HCT116 (cell line): Measurements from ENCODE around the gene UBR3. TPM values are rescaled to one million over a fixed set of nuclear protein-coding genes. Genes with fewer than 3 reads are reported as not detected.

ENCODE experiments used
- ATAC-seq: fragments of 200-7000 bp; cut with Tn5 transposase; 2 replicates; pipeline ENCODE4 v1.9.1; 2020; ENCODE audit warnings: mild to moderate bottlenecking, moderate library complexity
- BruUV-seq: library from RNA; stranded (reverse); fragments of 400-500 nt; replicated peaks from 2 replicates; lab custom pipeline; 2021; lab: Mats Ljungman, UMichigan
- CTCF ChIA-PET: fragments of 300-600 bp; sonication (Branson Sonifier 250); formaldehyde crosslinking; loops from one replicate; lab custom pipeline; 2021; ENCODE audit warnings: antibody characterized with exemption; lab: Charles Lee
- POLR2A ChIA-PET: fragments of 300-600, 350-600 bp; sonication (Branson Sonifier 250); formaldehyde crosslinking; loops from one replicate; lab custom pipeline; 2021; ENCODE audit warnings: antibody characterized with exemption; lab: Charles Lee
- RAD21 ChIA-PET, 2 experiments: fragments of 300-600 bp; sonication (Branson Sonifier 250); formaldehyde crosslinking; loops; one replicate each; lab custom pipeline; 2023; ENCODE audit warnings: low total read pairs in 2 of 2; ENCODE audit not compliant: uncharacterized antibody in 2 of 2, unreplicated experiment in 2 of 2, low non-redundant PET in 1 of 2; lab: Charles Lee
- DNase-seq: peaks from one replicate; pipeline ENCODE4 v3.0.0-alpha.2; 2010; ENCODE audit warnings: low read depth, low spot score
- H2AFZ ChIP-seq: fragments of 200-600 bp; shearing (Covaris generic), sonication (generic); 2 replicates; pipeline ENCODE4 v1.6.1; 2017; ENCODE audit warnings: low read depth, mixed run types, mixed read lengths, antibody characterized with exemption, low read length; ENCODE audit not compliant: poor library complexity, severe bottlenecking
- H3K27ac ChIP-seq: 2 replicates; pipeline ENCODE4 v1.5.1; 2012; ENCODE audit warnings: low read depth, low read length
- H3K27me3 ChIP-seq: fragments of 200-600 bp; sonication (generic); 2 replicates; pipeline ENCODE4 v1.6.1; 2016; ENCODE audit warnings: mixed run types, low read length, mixed read lengths; ENCODE audit not compliant: insufficient read depth
- H3K36me3 ChIP-seq, 2 experiments: fragments of 200-500 bp in 1 of 2; fragments of 200-600 bp in 1 of 2; sonication (Bioruptor generic) in 1 of 2; sonication (generic) in 1 of 2; 2 replicates each; pipeline versions ENCODE4 v1.5.1 to v1.6.1; 2014 to 2016; ENCODE audit warnings: low read length in 2 of 2, inconsistent platforms in 1 of 2, mixed read lengths in 1 of 2, mixed run types in 1 of 2; ENCODE audit not compliant: insufficient read depth in 2 of 2, control insufficient read depth in 1 of 2
- H3K4me1 ChIP-seq, 2 experiments: fragments of 200-600 bp in 1 of 2; sonication (generic) in 1 of 2; 2 replicates each; pipeline versions ENCODE4 v1.5.1 to v1.6.1; 2012 to 2017; ENCODE audit warnings: low read length in 2 of 2, inconsistent platforms in 1 of 2, mild to moderate bottlenecking in 1 of 2, mixed read lengths in 1 of 2, mixed run types in 1 of 2, moderate library complexity in 1 of 2; ENCODE audit not compliant: insufficient read depth in 2 of 2, control insufficient read depth in 1 of 2
- H3K4me2 ChIP-seq: fragments of 200-600 bp; sonication (generic); 2 replicates; pipeline ENCODE4 v1.6.1; 2017; ENCODE audit warnings: mixed run types, low read length, mixed read lengths
- H3K4me3 ChIP-seq, 2 experiments: fragments of 200-600 bp in 1 of 2; sonication (generic) in 1 of 2; replicated peaks in 1 of 2; 2 replicates each; pipeline ENCODE4 v1.5.1; 2011 to 2016; ENCODE audit warnings: low read length in 2 of 2, control low read depth in 1 of 2, low read depth in 1 of 2, mild to moderate bottlenecking in 1 of 2, mixed read lengths in 1 of 2, mixed run types in 1 of 2
- H3K79me2 ChIP-seq: fragments of 200-600 bp; sonication (generic); 2 replicates; pipeline ENCODE4 v1.6.1; 2017; ENCODE audit warnings: mild to moderate bottlenecking, mixed run types, low read length, moderate library complexity, mixed read lengths; ENCODE audit not compliant: insufficient read depth
- H3K9ac ChIP-seq: fragments of 200-600 bp; sonication (generic); 2 replicates; pipeline ENCODE4 v1.6.1; 2016; ENCODE audit warnings: low read length, mixed read lengths
- H3K9me2 ChIP-seq: fragments of 200-600 bp; sonication (generic), shearing (Covaris generic); 2 replicates; pipeline ENCODE4 v1.6.1; 2017; ENCODE audit warnings: mixed run types, mild to moderate bottlenecking, moderate library complexity; ENCODE audit not compliant: insufficient read depth
- H3K9me3 ChIP-seq, 2 experiments: fragments of 200-500 bp in 1 of 2; fragments of 200-600 bp in 1 of 2; sonication (Bioruptor generic) in 1 of 2; sonication (generic) in 1 of 2; 2 replicates each; pipeline ENCODE4 v1.6.1; 2014 to 2017; ENCODE audit warnings: low read length in 2 of 2, mixed read lengths in 2 of 2, inconsistent platforms in 1 of 2, low read depth in 1 of 2, mild to moderate bottlenecking in 1 of 2, mixed run types in 1 of 2, moderate library complexity in 1 of 2; ENCODE audit not compliant: control insufficient read depth in 1 of 2, insufficient read depth in 1 of 2
- H4K20me1 ChIP-seq: fragments of 200-600 bp; sonication (generic), shearing (Covaris generic); 2 replicates; pipeline ENCODE4 v1.6.1; 2017; ENCODE audit warnings: mixed run types, mild to moderate bottlenecking, moderate library complexity; ENCODE audit not compliant: insufficient read depth
- ELF1 ChIP-seq: IDR thresholded peaks from 2 replicates; pipeline ENCODE4 v1.6.1; 2012; ENCODE audit warnings: low read depth, borderline replicate concordance
- EZH2 ChIP-seq: fragments of 200-600 bp; sonication (generic); IDR thresholded peaks from 2 replicates; pipeline ENCODE4 v1.6.1; 2017; ENCODE audit warnings: antibody characterized with exemption, mixed run types
- EZH2phosphoT487 ChIP-seq: fragments of 200-600 bp; IDR thresholded peaks from 2 replicates; pipeline ENCODE4 v1.6.1; 2018; ENCODE audit warnings: antibody characterized with exemption, borderline replicate concordance
- FOSL1 ChIP-seq: IDR thresholded peaks from 2 replicates; pipeline ENCODE4 v1.6.1; 2012; ENCODE audit warnings: low read depth
- JUND ChIP-seq: IDR thresholded peaks from 2 replicates; pipeline ENCODE4 v1.6.1; 2012
- RAD21 ChIP-seq: IDR thresholded peaks from 2 replicates; pipeline ENCODE4 v1.6.1; 2012; ENCODE audit warnings: low read depth, mild to moderate bottlenecking
- SIN3A ChIP-seq: IDR thresholded peaks from 2 replicates; pipeline ENCODE4 v1.6.1; 2012; ENCODE audit warnings: low read depth
- SP1 ChIP-seq: IDR thresholded peaks from 2 replicates; pipeline ENCODE4 v1.6.1; 2012; ENCODE audit warnings: low read depth
- YY1 ChIP-seq: IDR thresholded peaks from 2 replicates; pipeline ENCODE4 v1.6.1; 2011; ENCODE audit warnings: low read length, low read depth, moderate library complexity, mild to moderate bottlenecking; ENCODE audit not compliant: insufficient replicate concordance; ENCODE audit errors: extremely low read depth
- ZNF274 ChIP-seq: fragments of 200-500 bp; sonication (Bioruptor generic); IDR thresholded peaks from 2 replicates; pipeline ENCODE4 v1.6.1; 2014; ENCODE audit warnings: mild to moderate bottlenecking, low read depth, low read length, inconsistent platforms
- intact Hi-C: fragments of 100-400 bp; cut with micrococcal nuclease; formaldehyde crosslinking; loops from 2 replicates; pipeline ENCODE4 v1.10.0; 2022
- total RNA-seq: library from RNA; stranded (reverse); gene quantifications from one replicate; pipeline ENCODE4 v1.2.1, GENCODE V29; 2021; ENCODE audit not compliant: unreplicated experiment
- TF ChIP-seq, protein P1 (sequence below): IDR thresholded peaks from 2 replicates; pipeline ENCODE4 v1.6.1; 2011; ENCODE audit warnings: mild to moderate bottlenecking, low read length, moderate library complexity; ENCODE audit not compliant: insufficient replicate concordance; ENCODE audit errors: extremely low read depth
- TF ChIP-seq, protein P2 (sequence below), 3 experiments: fragments of 200-600 bp in 1 of 3; sonication (generic) in 1 of 3; IDR thresholded peaks in 2 of 3; conservative IDR thresholded peaks in 1 of 3; 2 replicates each; pipeline ENCODE4 v1.5.1; 2012 to 2017; ENCODE audit warnings: low read depth in 2 of 3, low read length in 2 of 3, antibody characterized with exemption in 1 of 3, borderline replicate concordance in 1 of 3, control low read depth in 1 of 3, mild to moderate bottlenecking in 1 of 3, mixed read lengths in 1 of 3, mixed run types in 1 of 3, moderate library complexity in 1 of 3; ENCODE audit not compliant: insufficient read depth in 1 of 3
- TF ChIP-seq, protein P3 (sequence below): IDR thresholded peaks from 2 replicates; pipeline ENCODE4 v1.6.1; 2012
- TF ChIP-seq, protein P4 (sequence below): IDR thresholded peaks from 2 replicates; pipeline ENCODE4 v1.6.1; 2012; ENCODE audit warnings: low read depth

Gene UBR3
- total RNA-seq, 1 experiment from 2014 or later: 29.5 TPM

DNA sequence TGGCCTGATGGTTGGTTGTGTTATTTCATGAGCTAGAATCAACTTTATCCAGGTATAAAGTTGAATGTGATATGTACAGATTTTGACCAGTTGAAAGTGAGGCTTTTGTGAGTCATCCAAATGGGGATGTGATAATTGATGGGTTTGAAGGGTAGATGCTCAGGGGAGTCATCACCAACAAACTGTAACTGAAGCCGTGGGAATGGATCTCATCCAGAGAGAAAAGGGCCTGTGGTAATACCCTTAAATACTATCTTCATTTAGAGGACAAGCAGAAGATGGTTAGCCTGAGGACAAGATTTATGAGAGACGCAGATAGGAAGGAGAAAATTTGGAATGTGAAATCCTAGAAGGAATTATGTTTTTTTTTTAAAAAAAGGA lies 260.1 kb downstream of the UBR3 start:
- H4K20me1 ChIP-seq: no peaks in the 10 kb centered on the region
- TF ChIP-seq, protein P1, sequence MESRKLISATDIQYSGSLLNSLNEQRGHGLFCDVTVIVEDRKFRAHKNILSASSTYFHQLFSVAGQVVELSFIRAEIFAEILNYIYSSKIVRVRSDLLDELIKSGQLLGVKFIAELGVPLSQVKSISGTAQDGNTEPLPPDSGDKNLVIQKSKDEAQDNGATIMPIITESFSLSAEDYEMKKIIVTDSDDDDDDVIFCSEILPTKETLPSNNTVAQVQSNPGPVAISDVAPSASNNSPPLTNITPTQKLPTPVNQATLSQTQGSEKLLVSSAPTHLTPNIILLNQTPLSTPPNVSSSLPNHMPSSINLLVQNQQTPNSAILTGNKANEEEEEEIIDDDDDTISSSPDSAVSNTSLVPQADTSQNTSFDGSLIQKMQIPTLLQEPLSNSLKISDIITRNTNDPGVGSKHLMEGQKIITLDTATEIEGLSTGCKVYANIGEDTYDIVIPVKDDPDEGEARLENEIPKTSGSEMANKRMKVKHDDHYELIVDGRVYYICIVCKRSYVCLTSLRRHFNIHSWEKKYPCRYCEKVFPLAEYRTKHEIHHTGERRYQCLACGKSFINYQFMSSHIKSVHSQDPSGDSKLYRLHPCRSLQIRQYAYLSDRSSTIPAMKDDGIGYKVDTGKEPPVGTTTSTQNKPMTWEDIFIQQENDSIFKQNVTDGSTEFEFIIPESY: no peak
- TF ChIP-seq RAD21 (no peak), YY1 (no peak), ZNF274 (no peak), SIN3A (no peak), SP1 (no peak), JUND (no peak), EZH2phosphoT487 (no peak), EZH2 (no peak), ELF1 (no peak), FOSL1 (no peak)
- TF ChIP-seq, protein P2, sequence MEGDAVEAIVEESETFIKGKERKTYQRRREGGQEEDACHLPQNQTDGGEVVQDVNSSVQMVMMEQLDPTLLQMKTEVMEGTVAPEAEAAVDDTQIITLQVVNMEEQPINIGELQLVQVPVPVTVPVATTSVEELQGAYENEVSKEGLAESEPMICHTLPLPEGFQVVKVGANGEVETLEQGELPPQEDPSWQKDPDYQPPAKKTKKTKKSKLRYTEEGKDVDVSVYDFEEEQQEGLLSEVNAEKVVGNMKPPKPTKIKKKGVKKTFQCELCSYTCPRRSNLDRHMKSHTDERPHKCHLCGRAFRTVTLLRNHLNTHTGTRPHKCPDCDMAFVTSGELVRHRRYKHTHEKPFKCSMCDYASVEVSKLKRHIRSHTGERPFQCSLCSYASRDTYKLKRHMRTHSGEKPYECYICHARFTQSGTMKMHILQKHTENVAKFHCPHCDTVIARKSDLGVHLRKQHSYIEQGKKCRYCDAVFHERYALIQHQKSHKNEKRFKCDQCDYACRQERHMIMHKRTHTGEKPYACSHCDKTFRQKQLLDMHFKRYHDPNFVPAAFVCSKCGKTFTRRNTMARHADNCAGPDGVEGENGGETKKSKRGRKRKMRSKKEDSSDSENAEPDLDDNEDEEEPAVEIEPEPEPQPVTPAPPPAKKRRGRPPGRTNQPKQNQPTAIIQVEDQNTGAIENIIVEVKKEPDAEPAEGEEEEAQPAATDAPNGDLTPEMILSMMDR (IDR thresholded peaks at IDR 0.05 in 2 of 3, conservative IDR thresholded peaks at IDR 0.05 in 1 of 3; ENCODE audit: borderline replicate concordance in 1 of 3, insufficient read depth in 1 of 3, low read depth in 2 of 3, low read length in 2 of 3): no peak
- TF ChIP-seq, protein P3, sequence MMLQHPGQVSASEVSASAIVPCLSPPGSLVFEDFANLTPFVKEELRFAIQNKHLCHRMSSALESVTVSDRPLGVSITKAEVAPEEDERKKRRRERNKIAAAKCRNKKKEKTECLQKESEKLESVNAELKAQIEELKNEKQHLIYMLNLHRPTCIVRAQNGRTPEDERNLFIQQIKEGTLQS: no peak
- TF ChIP-seq, protein P4, sequence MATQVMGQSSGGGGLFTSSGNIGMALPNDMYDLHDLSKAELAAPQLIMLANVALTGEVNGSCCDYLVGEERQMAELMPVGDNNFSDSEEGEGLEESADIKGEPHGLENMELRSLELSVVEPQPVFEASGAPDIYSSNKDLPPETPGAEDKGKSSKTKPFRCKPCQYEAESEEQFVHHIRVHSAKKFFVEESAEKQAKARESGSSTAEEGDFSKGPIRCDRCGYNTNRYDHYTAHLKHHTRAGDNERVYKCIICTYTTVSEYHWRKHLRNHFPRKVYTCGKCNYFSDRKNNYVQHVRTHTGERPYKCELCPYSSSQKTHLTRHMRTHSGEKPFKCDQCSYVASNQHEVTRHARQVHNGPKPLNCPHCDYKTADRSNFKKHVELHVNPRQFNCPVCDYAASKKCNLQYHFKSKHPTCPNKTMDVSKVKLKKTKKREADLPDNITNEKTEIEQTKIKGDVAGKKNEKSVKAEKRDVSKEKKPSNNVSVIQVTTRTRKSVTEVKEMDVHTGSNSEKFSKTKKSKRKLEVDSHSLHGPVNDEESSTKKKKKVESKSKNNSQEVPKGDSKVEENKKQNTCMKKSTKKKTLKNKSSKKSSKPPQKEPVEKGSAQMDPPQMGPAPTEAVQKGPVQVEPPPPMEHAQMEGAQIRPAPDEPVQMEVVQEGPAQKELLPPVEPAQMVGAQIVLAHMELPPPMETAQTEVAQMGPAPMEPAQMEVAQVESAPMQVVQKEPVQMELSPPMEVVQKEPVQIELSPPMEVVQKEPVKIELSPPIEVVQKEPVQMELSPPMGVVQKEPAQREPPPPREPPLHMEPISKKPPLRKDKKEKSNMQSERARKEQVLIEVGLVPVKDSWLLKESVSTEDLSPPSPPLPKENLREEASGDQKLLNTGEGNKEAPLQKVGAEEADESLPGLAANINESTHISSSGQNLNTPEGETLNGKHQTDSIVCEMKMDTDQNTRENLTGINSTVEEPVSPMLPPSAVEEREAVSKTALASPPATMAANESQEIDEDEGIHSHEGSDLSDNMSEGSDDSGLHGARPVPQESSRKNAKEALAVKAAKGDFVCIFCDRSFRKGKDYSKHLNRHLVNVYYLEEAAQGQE: no peak
- TF ChIP-seq, all 23 proteins: peak for 0
- ChIA-PET POLR2A (no interaction called here), CTCF (no interaction called here), RAD21 (no interaction called here)
- no peak overlapping the region for H3K4me3 ChIP-seq
- no TSS peak for BruUV-seq
- H3K9me3 ChIP-seq: no peaks in the 10 kb centered on the region
- no peaks in the 10 kb centered on the region for H3K9me2 ChIP-seq
- no peak overlapping the region for H3K27ac ChIP-seq
- H3K4me1 ChIP-seq: no peaks in the 10 kb centered on the region
- ATAC-seq: no peak
- H3K27me3 ChIP-seq: no peaks in the 10 kb centered on the region
- no peak overlapping the region for H3K4me2 ChIP-seq
- no peak overlapping the region for H2AFZ ChIP-seq
- H3K79me2 ChIP-seq: no peaks in the 10 kb centered on the region
- H3K9ac ChIP-seq: no peak overlapping the region
- H3K36me3 ChIP-seq: no peaks in the 10 kb centered on the region
- intact Hi-C loops: no loop called here
- DNase-seq: no peak
